ENCODE data around the gene LRP10.

The LRP10 gene

GRCh38 chr14:22870811-22871223 is 723 bp upstream of the LRP10 start:
- no peak for DNase-seq

- peak; percentile 37 to 63 for DNase-seq
These were observed 693 bp downstream of the LRP10 start for GRCh38 chr14:22872033-22872832.

- DNase-seq, result no peak
These were observed 1.4 kb downstream of the LRP10 start for GRCh38 chr14:22872833-22873520.

- DNase-seq, result no peak
These were observed 3.6 kb downstream of the LRP10 start for GRCh38 chr14:22875003-22875747.

GRCh38 chr14:22875748-22876319 is 4.3 kb downstream of the LRP10 start:
- DNase-seq, result no peak

GRCh38 chr14:22877000-22877501 is 5.5 kb downstream of the LRP10 start:
- no peak for DNase-seq

- DNase-seq, result no peak
These were observed 7.0 kb downstream of the LRP10 start for GRCh38 chr14:22878271-22879246.

- DNase-seq, result no peak
These were observed 10.5 kb downstream of the LRP10 start for GRCh38 chr14:22882064-22882463.

GRCh38 chr14:22882529-22883172 is 11.1 kb downstream of the LRP10 start:
- peak in 1 of 2 experiments; percentile 18 for DNase-seq

- peak in 1 of 2 experiments; percentile 42 for DNase-seq
These were observed 11.8 kb downstream of the LRP10 start, which contains the start of gene REM2 for GRCh38 chr14:22883173-22883976. TSS of gene REM2 (plus strand) at chr14:22883222. CDS start at chr14:22883288, 66 bp downstream.

GRCh38 chr14:22884076-22884737 is 12.7 kb downstream of the LRP10 start:
- DNase-seq, result no peak

GRCh38 chr14:22884738-22885523 is 13.4 kb downstream of the LRP10 start:
- DNase-seq, result no peak

GRCh38 chr14:22885975-22886374 is 14.4 kb downstream of the LRP10 start:
- DNase-seq, result no peak

GRCh38 chr14:22886500-22887259 is 15.1 kb downstream of the LRP10 start:
- peak; percentile 75 to 84 for DNase-seq

GRCh38 chr14:22887260-22887989 is 15.9 kb downstream of the LRP10 start:
- peak; percentile 66 to 85 for DNase-seq

GRCh38 chr14:22887990-22888378 is 16.4 kb downstream of the LRP10 start:
- no peak for DNase-seq

GRCh38 chr14:22888662-22889061 is 17.1 kb downstream of the LRP10 start:
- DNase-seq, result no peak

All from NCI-H187 (cell line).